ENCODE measurements around the gene ZNF622. TPM values are rescaled to one million over a fixed set of nuclear protein-coding genes. Genes with fewer than 3 reads are reported as not detected.

The ZNF622 gene
- total RNA-seq, 1 donor from 2014 or later, result 65.2 TPM

DNA sequence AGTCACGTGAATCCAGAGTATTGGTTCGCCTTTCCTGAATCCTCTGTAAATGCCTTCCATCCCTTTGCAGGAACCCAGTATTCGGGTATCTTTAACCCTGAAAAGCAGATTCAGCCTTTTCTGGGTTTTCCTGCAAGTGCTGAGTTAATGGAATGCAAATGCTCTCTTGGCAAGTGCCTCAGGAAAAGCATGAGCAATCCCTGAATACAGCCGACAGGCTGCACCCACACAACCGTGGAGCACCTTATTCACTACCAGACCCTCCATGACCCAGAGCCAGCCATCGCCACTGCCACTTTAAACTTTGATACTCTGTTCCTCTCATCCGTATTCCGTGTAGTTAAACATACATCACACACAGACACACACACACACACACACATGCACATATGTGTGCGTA, 54.4 kb downstream of the ZNF622 start:
- H3K36me3 ChIP-seq (ENCODE audit: control insufficient read depth, insufficient read depth, low read length), result no peaks in the 10 kb centered on the region
- no peak overlapping the region for H3K4me3 ChIP-seq (ENCODE audit: low read depth, low read length)
- H3K27me3 ChIP-seq (ENCODE audit: control insufficient read depth, insufficient read depth, low read length), result no peaks in the 10 kb centered on the region
- no peak for DNase-seq (ENCODE audit: low read depth)
- TF ChIP-seq, protein P1, sequence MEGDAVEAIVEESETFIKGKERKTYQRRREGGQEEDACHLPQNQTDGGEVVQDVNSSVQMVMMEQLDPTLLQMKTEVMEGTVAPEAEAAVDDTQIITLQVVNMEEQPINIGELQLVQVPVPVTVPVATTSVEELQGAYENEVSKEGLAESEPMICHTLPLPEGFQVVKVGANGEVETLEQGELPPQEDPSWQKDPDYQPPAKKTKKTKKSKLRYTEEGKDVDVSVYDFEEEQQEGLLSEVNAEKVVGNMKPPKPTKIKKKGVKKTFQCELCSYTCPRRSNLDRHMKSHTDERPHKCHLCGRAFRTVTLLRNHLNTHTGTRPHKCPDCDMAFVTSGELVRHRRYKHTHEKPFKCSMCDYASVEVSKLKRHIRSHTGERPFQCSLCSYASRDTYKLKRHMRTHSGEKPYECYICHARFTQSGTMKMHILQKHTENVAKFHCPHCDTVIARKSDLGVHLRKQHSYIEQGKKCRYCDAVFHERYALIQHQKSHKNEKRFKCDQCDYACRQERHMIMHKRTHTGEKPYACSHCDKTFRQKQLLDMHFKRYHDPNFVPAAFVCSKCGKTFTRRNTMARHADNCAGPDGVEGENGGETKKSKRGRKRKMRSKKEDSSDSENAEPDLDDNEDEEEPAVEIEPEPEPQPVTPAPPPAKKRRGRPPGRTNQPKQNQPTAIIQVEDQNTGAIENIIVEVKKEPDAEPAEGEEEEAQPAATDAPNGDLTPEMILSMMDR (IDR thresholded peaks at IDR 0.05; ENCODE audit: insufficient read depth, low read length, poor library complexity, severe bottlenecking), result no peak

DNA sequence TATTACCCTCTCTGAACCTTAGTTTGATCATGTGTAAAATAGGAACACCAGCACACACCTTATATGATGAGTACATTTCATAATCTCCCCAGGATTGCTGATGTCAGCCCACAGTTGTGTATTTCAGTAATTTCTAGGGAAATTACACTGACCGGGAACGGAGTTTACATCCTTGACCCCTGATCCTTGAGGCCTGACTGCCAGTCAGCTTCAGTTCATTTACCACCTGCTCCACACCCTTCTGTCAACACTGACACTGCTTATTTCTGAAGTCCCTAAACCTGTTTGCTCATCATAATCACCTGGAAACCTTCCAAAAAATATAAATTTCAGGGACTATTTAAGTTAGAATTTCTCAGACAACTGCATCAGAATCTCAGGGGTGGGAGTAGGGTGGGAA, 55.3 kb downstream of the ZNF622 start:
- TF ChIP-seq, protein P1 (IDR thresholded peaks at IDR 0.05; ENCODE audit: insufficient read depth, low read length, poor library complexity, severe bottlenecking), result no peak
- Histone ChIP-seq H3K27me3 (ENCODE audit: control insufficient read depth, insufficient read depth, low read length) (no peaks in the 10 kb centered on the region), H3K4me3 (ENCODE audit: low read depth, low read length) (no peak overlapping the region), H3K36me3 (ENCODE audit: control insufficient read depth, insufficient read depth, low read length) (no peaks in the 10 kb centered on the region)
- no peak for DNase-seq (ENCODE audit: low read depth)

DNA sequence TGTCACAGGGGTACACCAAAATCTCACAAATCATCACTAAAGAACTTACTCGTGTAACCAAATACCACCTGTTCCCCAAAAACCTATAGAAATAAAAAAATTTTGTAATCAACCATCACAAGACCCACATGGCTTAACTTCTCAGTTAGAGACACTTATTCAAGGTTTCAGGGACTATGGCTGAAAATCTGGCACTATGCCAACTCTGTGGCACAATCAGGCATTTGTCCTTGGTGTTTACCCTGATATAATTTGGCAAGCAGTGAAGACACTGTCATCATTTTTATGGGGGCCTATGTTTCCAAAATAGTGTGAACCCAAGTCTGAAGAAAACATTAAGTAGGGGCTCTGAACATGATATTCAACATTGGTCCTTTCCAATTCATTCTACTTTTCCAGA, 59.0 kb downstream of the ZNF622 start:
- no peaks in the 10 kb centered on the region for H3K27me3 ChIP-seq (ENCODE audit: control insufficient read depth, insufficient read depth, low read length)
- H3K36me3 ChIP-seq (ENCODE audit: control insufficient read depth, insufficient read depth, low read length), result no peaks in the 10 kb centered on the region
- no peak for DNase-seq (ENCODE audit: low read depth)
- H3K4me3 ChIP-seq (ENCODE audit: low read depth, low read length), result no peak overlapping the region
- TF ChIP-seq, protein P1 (IDR thresholded peaks at IDR 0.05; ENCODE audit: insufficient read depth, low read length, poor library complexity, severe bottlenecking), result no peak

DNA sequence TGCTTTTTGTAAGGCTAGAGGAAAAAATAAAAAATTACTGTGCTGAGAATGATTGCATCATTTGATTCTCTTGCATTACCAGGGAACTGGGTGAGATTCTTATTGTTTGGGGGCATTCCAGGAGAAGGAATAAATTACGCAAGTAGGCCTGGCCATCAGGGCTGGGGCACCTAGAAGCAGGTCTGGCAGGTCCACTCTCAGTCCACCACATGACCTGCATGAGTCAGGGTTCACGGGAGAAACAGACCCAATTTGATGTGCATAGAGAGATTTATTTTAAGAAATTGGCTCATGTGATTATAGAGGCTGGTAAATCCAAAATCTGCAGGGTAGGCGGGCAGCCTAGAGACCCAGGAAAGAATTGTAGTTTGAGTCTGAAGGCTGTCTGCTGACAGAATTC, 59.6 kb downstream of the ZNF622 start:
- TF ChIP-seq, protein P1 (IDR thresholded peaks at IDR 0.05; ENCODE audit: insufficient read depth, low read length, poor library complexity, severe bottlenecking), result no peak
- Histone ChIP-seq H3K36me3 (ENCODE audit: control insufficient read depth, insufficient read depth, low read length) (no peaks in the 10 kb centered on the region), H3K27me3 (ENCODE audit: control insufficient read depth, insufficient read depth, low read length) (no peaks in the 10 kb centered on the region), H3K4me3 (ENCODE audit: low read depth, low read length) (no peak overlapping the region)
- DNase-seq (ENCODE audit: low read depth), result no peak

Other genes starting within 250 kb of the ZNF622 start
- 14.8 and 17.0 TPM in 2 replicates for gene RETREG1, start 151.2 kb upstream of the ZNF622 start, total RNA-seq